AG09309 (cell line): ENCODE data around the gene P4HA1.
"Not testable (repeated sequence)": the region's sequence is repeated elsewhere in the genome, so short reads cannot be mapped to it uniquely, and the experiment has no call there.

ENCODE experiments used
- DNase-seq: peaks from one replicate; pipeline ENCODE4 v3.0.0-alpha.2; 2010; ENCODE audit warnings: low read depth
- H3K4me3 ChIP-seq: 2 replicates; pipeline ENCODE4 v1.5.1; 2011; ENCODE audit warnings: mild to moderate bottlenecking, low read depth, low read length, moderate library complexity; ENCODE audit not compliant: control insufficient read depth
- TF ChIP-seq, protein P1 (sequence below): IDR thresholded peaks from 2 replicates; pipeline ENCODE4 v1.5.1; 2011; ENCODE audit warnings: mild to moderate bottlenecking, low read depth, low read length, inconsistent platforms; ENCODE audit not compliant: insufficient read depth, control insufficient read depth; ENCODE audit errors: missing control alignments

The P4HA1 gene

DNA sequence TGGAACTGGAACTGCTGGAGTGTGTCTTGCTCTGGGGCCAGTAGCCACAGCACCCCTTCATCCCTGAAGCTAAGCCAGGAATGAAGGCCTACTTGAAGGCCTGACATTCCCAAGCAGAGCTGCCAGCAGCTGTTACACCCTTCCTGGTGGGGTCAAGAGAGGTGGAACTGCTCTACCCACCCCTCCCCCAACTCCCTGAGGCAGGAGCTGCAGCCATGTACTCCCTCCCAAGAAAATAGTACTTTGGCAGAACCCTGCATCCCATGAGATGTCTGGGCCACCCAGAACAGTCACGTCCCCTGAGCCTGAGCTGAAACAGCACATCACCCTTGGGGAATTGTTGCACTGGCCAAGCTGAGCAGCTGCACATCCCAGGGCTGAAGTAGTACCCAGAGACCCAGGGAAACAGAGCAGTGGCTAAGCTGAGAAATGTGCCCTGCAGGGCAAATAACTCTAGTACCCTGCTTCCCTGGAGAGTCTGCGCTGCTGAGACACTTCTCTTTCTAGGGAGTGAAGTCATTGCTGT, 78.6 kb downstream of the P4HA1 start:
- no peak overlapping the region for H3K4me3 ChIP-seq
- TF ChIP-seq, protein P1, sequence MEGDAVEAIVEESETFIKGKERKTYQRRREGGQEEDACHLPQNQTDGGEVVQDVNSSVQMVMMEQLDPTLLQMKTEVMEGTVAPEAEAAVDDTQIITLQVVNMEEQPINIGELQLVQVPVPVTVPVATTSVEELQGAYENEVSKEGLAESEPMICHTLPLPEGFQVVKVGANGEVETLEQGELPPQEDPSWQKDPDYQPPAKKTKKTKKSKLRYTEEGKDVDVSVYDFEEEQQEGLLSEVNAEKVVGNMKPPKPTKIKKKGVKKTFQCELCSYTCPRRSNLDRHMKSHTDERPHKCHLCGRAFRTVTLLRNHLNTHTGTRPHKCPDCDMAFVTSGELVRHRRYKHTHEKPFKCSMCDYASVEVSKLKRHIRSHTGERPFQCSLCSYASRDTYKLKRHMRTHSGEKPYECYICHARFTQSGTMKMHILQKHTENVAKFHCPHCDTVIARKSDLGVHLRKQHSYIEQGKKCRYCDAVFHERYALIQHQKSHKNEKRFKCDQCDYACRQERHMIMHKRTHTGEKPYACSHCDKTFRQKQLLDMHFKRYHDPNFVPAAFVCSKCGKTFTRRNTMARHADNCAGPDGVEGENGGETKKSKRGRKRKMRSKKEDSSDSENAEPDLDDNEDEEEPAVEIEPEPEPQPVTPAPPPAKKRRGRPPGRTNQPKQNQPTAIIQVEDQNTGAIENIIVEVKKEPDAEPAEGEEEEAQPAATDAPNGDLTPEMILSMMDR, result no peak
- DNase-seq, result no peak

DNA sequence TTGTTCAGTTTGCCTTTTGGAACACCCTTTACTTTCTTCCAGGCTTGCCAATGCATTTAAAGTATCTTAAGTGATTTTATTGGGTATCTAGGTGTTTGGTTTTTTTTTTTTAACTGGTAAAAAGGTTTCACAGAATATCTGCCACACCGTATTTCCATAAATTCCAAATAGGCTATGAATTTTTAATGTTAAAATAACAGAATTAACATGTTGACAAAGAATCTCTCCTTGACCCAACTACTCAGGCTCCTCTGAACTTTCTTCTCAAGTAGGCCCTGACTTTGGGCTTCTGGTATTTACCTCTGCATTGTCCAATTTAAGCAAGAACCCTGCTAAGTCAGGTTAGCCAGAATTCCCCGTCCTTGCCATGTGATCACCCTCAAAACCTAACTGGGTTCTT, 80.9 kb downstream of the P4HA1 start:
- H3K4me3 ChIP-seq, result no peak overlapping the region
- DNase-seq, result no peak

DNA sequence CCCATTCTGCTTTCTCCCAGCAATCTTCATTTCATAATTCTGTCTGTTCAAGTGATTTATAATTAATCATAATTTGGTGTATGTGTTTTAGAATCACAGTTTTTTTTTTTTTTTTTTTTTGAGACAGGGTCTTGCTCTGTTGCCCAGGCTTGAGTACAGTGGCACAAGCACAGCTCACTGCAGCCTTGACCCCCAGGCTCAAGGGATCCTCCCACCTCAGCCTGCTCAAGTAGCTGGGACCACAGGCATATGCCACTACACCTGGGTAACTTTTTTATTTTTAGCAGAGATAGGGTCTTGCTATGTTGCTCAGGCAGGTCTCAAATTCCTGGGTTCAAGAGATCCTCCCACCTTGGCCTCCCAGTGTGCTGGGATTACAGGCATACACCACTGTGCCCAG, 92.8 kb downstream of the P4HA1 start:
- no peak for DNase-seq
- TF ChIP-seq, protein P1, result no peak
- H3K4me3 ChIP-seq, result no peak overlapping the region

More for the DNA sequence above, 80.9 kb downstream of the P4HA1 start:
- TF ChIP-seq, protein P1, result no peak

DNA sequence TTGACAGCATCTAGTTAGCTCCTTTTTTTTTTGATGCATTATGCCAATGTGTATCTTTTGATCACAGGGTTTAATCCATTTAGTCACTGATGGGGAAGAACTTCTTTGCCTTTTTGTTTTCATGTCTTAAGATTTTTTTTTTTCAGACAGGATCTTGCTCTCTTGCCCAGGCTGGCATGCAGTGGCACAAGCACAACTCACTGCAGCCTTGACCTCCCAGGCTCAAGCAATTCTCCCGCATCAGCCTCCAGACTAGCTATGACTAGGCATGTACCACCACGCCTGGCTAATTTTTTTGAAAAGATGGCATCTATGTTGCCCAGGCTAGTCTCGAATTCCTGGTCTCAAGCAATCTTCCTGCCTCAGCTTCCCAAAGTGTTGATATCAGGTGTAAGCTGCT, 95.7 kb downstream of the P4HA1 start:
- TF ChIP-seq, protein P1, result no peak
- H3K4me3 ChIP-seq, result no peak overlapping the region
- DNase-seq, result no peak

DNA sequence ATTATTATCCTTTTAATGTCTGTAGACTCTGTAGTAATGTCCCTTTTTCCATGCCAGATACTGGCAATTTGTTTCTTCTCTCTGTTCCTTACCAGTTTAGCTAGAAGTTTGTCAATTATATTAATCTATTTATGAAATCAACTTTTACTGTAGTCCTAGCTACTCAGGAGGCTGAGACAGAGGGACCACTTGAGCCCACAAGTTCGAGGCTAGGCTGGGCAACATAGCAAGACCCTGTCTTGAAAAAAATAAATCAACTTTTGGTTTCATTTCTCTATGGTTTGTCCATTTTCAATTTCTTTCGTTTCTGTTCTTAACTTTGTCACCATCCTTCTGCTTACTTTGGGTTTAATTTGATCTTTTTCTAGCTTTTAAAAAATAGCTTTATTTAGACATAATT, 99.6 kb downstream of the P4HA1 start:
- no peak overlapping the region for H3K4me3 ChIP-seq
- no peak for DNase-seq
- TF ChIP-seq, protein P1, result no peak

DNA sequence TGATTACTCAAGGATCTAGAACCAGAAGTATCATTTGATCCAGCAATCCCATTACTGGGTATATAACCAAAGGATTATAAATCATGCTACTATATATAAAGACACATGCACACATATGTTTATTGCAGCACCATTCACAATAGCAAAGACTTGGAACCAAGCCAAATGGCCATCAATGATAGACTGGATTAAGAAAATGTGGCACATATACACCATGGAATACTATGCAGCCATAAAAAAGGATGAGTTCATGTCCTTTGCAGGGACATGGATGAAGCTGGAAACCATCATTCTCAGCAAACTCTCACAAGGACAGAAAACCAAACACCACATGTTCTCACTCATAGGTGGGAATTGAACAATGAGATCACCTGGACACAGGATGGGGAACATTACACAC, 101.2 kb downstream of the P4HA1 start:
- not testable (repeated sequence) for H3K4me3 ChIP-seq, DNase-seq

DNA sequence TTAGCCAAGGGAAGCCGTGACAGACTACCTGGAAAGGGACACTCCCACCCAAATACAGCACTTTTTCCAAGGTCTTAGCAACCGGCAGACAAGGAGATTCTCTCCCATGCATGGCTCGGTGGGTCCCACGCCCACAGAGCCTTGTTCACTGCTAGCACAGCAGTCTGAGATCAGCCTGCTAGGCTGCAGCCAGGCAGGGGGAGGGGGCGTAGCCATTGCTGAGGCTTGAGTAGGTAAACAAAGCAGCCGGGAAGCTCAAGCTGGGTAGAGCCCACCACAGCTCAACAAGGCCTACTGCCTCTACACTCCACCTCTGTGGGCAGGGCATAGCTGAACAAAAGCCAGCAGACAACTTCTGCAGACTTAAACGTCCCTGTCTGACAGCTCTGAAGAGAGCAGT, 106.9 kb downstream of the P4HA1 start:
- not testable (repeated sequence) for DNase-seq, H3K4me3 ChIP-seq

DNA sequence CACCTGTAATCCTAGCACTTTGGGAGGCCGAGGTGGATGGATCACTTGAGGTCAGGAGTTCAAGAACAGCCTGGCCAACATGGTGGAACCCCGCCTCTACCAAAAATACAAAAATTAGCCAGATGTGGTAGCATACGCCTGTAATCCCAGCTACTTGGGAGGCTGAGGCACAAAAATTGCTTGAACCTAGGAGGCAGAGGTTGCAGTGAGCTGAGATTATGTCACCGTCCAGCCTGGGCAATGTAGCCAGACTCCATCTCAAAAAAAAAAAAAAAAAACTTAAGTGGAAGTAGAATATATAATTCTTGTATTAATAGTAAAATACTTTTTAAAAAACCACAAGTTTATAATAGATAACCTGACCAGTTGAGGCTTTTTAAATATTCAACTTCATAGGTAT, 112.0 kb downstream of the P4HA1 start:
- not testable (repeated sequence) for H3K4me3 ChIP-seq, DNase-seq
